ENCODE measurements around the gene COX14.
A peak's percentile ranks its signal among the peaks of the same experiment; 100 is the strongest.
"Not testable (repeated sequence)": the region's sequence is repeated elsewhere in the genome, so short reads cannot be mapped to it uniquely, and the experiment has no call there.

The COX14 gene

GRCh38 chr12:50107416-50108268 lies 4.4 kb upstream of the COX14 start:
- DNase-seq (ENCODE audit: low spot score) = no peak

DNA sequence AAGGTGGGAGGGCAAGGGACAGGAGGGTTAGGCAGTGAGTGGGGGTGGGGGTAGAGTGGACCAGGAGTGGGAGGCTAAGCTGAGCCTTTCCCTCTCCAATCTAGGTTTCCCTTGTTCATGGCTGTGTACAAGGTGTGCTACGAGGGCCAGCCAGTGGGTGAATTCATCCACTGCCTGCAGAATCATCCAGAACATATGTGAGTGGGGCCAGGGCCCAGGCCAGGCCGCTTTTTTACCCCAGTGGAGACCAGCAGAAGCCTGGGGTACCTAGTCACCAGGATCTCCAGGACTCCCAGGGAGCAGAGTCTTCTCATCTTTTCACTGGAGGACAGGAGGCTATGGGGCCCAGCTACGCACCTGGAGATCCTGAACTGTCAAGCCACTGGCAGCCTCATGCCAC lies 2.7 kb upstream of the COX14 start:
- DNase-seq (ENCODE audit: low spot score) = no peak

GRCh38 chr12:50110127-50110761 lies 1.8 kb upstream of the COX14 start:
- DNase-seq (ENCODE audit: low spot score) = no peak

- peak; percentile 35 for DNase-seq (ENCODE audit: low spot score)
Observed at GRCh38 chr12:50110762-50111351, 1.2 kb upstream of the COX14 start.

DNA sequence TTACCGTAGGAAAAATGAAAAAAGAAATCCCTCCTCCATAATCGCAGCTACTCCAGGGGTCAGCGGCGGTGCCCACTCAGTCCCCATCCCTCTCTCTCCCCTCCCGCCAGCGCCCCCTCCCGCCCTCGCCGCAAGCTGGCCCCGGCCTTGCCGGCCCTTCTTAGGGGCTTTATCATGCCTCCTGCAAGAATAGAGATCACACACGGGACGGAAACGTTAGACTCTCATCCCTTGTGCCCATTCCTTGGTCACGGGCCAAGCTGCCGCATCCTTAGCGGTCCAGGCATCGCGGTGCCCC lies 692 bp upstream of the COX14 start:
- no peak for DNase-seq (ENCODE audit: low spot score)

- peak; percentile 33 for DNase-seq (ENCODE audit: low spot score)
Observed at GRCh38 chr12:50112456-50113218, 601 bp downstream of the COX14 start.

DNA sequence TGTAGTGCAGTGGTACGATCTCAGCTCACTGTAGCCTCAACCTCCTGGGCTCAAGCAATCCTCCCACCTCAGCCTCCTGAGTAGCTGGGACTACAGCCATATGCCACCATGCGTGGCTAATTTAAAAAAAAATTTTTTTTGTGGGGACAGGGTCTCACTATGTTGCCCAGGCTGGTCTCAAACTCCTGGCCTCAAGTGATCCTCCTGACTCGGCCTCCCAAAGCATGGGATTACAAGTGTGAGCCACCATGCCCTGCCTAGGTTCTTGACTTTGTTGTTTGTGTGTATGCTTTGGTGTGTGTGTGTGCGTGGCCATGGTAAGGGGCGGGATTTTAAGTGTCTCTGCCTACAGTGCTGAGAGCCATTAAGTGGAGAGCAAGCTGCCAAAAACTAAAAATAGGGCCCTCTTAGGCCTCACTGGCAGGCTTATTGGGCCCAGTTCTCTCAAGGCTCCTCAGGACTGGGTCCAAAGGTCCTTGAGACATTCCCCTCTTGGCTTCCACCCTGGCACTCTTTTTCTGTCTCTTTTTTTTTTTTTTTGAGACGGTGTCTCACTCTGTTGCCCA lies 5.1 kb downstream of the COX14 start:
- no peak for DNase-seq (ENCODE audit: low spot score)

GRCh38 chr12:50119387-50119786 lies 7.4 kb downstream of the COX14 start:
- no peak for DNase-seq (ENCODE audit: low spot score)

- no peak for DNase-seq (ENCODE audit: low spot score)
Observed at GRCh38 chr12:50120521-50120920, 8.5 kb downstream of the COX14 start.

- no peak for DNase-seq (ENCODE audit: low spot score)
Observed at GRCh38 chr12:50120953-50121352, 8.9 kb downstream of the COX14 start.

DNA sequence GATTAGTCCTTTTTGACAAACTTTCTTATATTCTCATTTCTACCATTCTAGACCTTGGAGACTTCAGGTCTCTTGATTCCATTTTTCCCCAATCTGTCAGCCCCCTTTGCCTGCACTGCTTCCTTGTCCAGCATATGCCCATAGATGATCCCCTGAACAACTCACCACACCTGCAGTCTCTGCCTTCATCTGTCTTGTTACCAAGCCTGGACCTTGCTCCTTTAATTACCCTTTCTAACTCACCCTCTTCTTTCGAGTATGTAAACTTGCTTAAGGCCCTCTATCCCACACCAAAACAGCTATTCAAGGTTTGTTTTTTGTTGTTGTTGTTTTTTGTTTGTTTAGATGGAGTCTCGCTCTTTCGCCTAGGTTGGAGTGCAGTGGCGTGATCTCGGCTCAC lies 9.6 kb downstream of the COX14 start:
- DNase-seq (ENCODE audit: low spot score) = no peak

DNA sequence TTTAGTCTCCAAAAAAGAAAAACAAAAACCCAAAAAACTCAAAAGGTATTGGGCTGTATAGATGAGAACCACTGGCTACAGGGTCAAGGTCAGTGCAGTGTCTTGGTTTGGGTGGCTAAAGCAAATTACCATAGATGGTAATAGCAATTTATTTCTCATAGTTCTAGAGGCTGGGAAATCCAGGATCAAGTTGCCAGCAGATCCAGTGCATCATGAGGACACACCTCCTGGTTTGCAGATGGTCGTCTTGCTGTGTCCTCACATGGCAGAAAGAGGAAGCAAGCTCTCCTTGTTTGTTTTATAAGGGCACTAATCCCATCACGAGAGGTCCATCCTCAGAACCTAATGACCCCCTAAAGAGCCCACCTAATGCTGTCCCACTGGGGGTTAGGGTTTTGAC lies 11.2 kb downstream of the COX14 start:
- no peak for DNase-seq (ENCODE audit: low spot score)

- DNase-seq (ENCODE audit: low spot score) = no peak
Observed at GRCh38 chr12:50127546-50127945, 15.5 kb downstream of the COX14 start.

- DNase-seq (ENCODE audit: low spot score) = no peak
Observed at GRCh38 chr12:50129290-50129689, 17.3 kb downstream of the COX14 start.

- peak; percentile 38 for DNase-seq (ENCODE audit: low spot score)
Observed at GRCh38 chr12:50132505-50133135, 20.6 kb downstream of the COX14 start.

GRCh38 chr12:50142993-50143392 lies 31.0 kb downstream of the COX14 start:
- DNase-seq (ENCODE audit: low spot score) = no peak

DNA sequence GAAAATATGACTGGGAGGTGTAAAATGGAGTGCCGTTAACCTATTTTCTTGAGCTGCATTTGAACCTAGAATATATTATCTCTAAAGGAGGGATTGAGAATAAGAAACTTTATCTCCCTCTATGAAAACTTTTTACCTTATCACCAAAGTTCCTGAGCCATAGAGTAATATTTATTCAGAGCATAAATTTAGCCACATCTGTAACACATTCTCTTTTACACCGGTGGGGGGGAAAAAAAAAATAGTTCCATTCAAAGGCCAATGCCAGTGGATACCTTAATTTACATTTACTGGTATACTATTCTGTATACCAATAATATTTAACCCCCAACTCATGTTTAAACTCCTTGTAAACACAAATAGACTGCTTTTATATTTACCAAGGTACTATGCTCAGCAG lies 33.4 kb downstream of the COX14 start:
- no peak for DNase-seq (ENCODE audit: low spot score)

DNA sequence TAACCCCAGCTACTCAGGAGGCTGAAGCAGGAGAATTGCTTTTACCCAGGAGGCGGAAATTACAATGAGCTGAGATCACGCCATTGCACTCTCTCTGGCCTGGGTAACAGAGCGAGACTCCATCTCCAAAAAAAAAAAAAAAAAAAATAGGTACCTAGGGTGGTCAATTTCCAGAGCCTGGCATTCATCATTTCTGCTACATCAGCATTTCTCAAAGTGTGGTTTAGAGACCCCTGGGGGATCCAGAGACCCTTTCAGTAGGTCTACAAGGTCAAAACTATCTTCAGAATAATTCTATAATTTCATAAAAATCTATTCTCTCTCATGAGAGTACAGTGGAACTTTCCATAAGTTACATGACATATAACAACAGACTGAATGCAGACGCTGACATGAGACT lies 35.2 kb downstream of the COX14 start:
- DNase-seq (ENCODE audit: low spot score) = no peak

DNA sequence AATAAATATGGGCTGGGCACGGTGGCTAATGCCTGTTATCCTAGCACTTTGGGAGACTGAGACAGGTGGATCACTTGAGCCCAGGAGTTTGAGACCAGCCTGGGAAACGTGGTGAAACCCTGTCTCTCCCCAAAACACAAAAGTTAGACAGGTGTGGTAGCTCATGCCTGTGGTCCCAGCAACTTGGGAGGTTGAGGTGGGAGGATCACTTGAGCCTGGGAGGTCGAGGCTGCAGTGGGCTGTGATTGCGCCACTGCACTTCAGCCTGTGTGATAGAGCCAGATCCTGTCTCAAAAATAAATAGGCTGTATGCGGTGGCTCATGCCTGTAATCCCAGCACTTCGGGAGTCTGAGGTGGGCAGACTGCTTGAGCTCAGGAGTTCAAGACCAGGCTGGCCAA lies 36.0 kb downstream of the COX14 start:
- not testable (repeated sequence) for DNase-seq (ENCODE audit: low spot score)

- no peak for DNase-seq (ENCODE audit: low spot score)
Observed at GRCh38 chr12:50149311-50149710, 37.3 kb downstream of the COX14 start.

- DNase-seq (ENCODE audit: low spot score) = no peak
Observed at GRCh38 chr12:50151047-50151687, 39.1 kb downstream of the COX14 start.
